Heart left ventricle (tissue), 13 donors: ENCODE measurements around the gene SMLR1.

ENCODE experiments used
- CTCF ChIP-seq, 12 donors: fragments of 200-600 bp; sonication (generic) in 4 of 12; IDR thresholded peaks; one replicate each; pipeline versions ENCODE4 v1.5.0 to v1.8.0; 2018 to 2022; ENCODE audit warnings: antibody characterized with exemption in 12 of 12, mild to moderate bottlenecking in 5 of 12
- POLR2A ChIP-seq, 2 donors: fragments of 450-650 bp; IDR thresholded peaks; one replicate each; pipeline ENCODE4 v1.6.1; 2017; ENCODE audit warnings: antibody characterized with exemption in 2 of 2, mild to moderate bottlenecking in 2 of 2, moderate library complexity in 2 of 2
- donor health status: ischemic (EF 13 %, LVEDD 7.1; RV severe dilation, severe dysfunction).
- donor health status: DM: no; HTN: yes; CAD: no.
- donor health status: DM: no; HTN: no; CAD: no.
- donor health status: ischemic (EF 25% LVEDD 6.9; RV normal size, moderate dysfunction).
- donor health status: ischemic (EF 25% LVEDD 5.7; RV mildly dilated, moderate dysfunction).
- donor health status: ischemic (EF 35%, LVEDD 5.7; RV mildly dilated, moderate dysfunction).
- donor health status: nonischemic (EF 11% LVEDD 7.7; RV severe dilation, severe dysfunction).
- donor health status: DM: yes; HTN: yes; CAD: no.
- donor health status: PGD.
- donor health status: ischemic (EF 29% LVEDD 5.4; RV normal size, mild dysfunction).
- donor health status: nonischemic (EF 23%, LVEDD 6.1; RV moderate dilation, normal function).

GRCh38 chr6:130841128-130841728 lies 14.0 kb downstream of the SMLR1 start:
- TF ChIP-seq CTCF (IDR thresholded peaks at IDR 0.05) (no peak), POLR2A (IDR thresholded peaks at IDR 0.05) (no peak)
